NCI-H187 treated with DMSO at 0.1 percent for 48 hours (cell line): ENCODE data around the gene DOK4.
A peak's percentile ranks its signal among the peaks of the same experiment; 100 is the strongest.

Experiments used
- DNase-seq: peaks from one replicate; lab custom pipeline; 2025; lab: John Stamatoyannopoulos, UW

The DOK4 gene

DNA sequence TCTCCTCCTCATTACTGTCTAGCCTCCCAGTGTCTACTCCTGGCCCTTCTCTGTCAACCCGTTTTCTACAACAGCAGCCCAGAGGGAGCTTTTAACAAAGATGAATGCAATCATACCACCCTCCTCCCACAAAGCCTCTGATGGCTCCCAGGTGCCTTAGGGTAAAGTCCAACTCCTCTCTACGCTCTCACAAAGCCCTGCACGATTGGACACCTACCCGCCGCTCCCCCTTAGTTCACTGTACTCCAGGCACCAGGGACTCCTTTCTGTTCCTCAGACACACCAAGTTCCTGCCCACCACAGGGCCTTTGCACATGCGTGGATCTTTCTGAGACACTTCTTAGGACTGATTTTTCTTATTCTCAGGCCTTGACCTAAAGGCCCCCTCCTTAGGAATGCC lies 32.6 kb upstream of the DOK4 start:
- DNase-seq = no peak

DNA sequence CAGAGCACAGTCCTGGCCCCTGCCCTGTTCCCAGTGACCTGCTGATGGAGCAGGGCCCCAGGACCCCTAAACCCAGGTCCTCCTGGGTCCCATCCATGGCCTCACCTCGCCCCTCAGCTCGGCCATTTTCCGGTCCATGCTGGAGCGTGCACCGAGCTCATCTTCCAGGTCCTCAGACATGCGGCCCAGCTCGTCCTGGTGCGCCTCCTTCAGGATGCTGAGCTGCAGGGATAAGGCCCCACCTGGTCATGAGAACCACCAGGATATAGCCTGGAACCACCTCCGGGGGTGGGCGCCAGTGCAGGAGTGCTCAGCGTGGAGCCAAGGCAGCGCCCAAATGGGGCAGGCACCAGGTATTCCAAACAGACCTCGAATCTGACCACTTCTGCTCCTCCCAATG lies 32.2 kb upstream of the DOK4 start:
- no peak for DNase-seq

DNA sequence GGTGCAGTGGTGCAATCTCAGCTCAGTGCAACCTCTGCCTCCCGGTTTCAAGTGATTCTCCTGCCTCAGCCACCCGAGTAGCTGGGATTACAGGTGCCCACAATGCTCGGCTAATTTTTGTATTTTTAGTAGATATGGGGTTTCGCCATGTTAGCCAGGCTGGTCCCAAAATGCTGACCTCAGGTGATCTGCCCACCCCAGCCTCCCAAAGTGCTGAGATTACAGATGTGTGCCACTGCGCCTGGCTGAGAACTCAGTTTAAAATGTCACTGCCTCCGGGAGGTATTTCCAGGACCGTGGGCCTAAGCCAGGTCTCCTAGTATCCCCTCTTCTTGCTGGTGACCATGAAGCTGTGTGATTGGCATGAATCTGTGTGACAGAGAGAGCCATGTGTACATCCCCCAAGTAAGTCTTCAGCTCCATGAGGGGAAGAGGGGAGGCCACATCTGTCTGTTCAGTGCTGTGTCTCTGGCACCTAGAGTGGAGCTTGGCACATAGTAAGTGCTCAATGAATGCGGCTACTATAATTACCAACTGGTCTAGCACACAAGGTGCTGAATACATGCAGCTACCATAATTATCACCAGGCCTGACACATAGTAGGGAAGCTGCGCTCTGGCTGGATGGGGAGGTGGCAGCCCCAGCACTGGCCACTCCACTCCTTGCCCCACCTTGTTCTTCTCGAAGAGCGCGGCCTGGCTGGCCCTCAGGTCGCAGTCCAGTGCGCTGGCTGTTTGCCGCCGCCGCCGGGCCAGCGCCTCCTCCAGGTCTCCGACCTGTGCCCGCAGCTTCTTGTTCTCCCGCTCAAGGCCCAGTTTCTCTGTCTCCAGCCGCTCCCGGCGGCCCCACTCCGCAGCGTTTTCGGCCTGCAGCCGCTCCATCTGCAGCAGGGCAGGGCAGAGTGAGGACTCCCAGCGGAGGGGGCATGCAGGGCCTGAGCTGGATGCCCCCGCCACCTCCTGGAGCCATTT lies 31.4 kb upstream of the DOK4 start:
- no peak for DNase-seq

DNA sequence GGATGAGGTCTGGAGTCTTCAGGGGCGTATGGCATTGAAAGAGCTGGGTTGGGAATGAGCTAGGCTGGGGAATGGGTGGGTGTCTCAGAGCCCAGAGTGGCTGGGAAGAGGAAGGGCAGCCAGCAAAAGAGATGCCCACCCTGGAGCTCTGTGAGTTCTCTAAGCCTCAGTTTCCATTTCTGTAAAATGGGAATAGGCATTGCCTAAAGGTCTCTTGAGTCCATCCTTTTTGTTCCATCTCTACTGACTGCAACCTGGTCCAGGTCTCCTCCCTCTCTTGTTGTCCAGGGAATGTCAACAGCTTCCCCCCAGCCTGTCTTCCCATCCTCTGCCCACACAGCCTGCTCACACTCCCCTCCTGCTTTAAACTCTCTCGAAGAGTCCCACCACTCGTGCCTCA lies 30.5 kb upstream of the DOK4 start:
- no peak for DNase-seq

DNA sequence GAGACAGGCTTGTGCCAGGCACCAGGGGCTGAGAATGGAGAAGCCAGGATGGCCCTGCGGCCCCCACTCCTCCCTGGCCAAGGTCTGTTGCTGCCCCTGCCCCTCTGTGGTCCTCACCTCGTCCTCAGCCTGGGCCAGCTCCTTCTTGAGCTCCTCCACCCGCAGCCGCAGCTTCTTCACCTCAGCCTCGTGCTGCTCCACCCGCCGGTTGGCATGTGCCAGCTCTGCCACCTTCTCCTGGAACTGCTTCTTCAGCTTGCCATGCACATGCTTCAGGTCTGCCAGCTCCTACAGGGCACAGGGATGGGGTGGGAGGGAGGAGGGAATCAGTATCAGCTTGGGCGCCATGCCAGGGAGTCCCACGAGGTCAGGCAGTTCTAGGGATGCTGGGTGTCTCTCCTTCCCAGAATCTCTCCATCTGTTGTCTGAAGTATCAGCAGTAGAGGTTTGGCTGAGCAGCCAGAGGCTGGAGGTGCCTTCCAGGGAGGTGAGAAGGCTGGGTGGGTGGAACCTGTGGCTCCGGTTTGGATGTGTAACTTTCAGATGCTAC lies 30.0 kb upstream of the DOK4 start:
- DNase-seq = no peak

DNA sequence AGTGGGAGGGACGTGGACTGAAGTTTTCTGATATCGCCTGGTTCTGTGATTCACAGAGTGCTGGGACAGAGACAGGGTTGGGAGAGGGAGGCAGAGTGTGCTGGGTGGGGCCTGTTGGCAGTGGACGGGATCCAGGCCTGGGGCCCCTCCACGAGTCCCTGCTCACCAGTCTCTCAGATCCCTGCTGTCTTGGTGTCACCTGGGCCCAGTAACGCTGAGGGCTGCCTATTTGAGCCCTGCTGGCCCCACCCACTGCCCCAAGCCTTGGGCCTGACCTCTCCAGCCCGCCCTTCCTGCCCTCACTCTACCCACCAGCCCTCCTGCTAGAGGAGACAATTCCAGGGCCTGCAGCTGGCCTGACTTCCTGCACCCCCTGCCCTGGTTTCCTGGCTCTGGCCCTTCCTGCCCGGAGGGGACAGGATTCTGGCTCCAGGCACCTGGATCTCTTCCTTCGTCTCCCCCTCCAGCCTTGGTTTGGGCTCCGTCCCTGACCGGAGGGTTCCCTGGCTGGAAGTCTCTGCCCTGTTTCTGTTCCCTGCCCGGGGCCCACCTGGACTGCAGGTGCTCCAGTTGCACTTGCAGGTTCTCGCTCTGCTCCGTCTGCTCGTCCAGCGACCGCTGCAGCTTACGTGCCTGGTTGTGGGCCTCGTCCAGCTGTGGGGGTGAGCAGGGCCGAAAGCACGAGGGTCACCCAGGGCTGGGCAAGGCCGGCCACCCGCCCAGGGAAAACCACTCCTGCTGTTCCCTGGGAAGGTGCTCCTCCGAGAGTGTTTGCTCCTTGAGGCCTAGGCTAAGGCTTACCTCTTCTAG lies 28.7 kb upstream of the DOK4 start:
- no peak for DNase-seq

DNA sequence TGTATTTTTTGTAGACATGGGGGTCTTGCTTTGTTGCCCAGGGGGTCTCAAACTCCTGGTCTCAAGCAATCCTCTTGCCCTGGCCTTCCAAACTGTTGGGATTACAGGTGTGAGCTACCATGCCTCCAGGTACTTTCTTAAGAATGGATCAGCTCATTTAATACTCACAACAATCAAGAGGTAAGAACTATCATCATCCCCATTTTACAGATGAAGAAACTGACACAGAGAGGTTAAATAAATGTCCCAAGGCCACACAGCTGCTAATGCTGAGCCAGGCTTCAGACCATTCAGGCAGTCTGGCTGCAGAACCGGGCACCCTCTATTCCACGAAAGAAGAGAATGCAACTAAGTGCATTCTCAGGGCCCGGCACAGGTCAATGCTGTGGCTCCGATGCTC lies 28.1 kb upstream of the DOK4 start:
- no peak for DNase-seq

DNA sequence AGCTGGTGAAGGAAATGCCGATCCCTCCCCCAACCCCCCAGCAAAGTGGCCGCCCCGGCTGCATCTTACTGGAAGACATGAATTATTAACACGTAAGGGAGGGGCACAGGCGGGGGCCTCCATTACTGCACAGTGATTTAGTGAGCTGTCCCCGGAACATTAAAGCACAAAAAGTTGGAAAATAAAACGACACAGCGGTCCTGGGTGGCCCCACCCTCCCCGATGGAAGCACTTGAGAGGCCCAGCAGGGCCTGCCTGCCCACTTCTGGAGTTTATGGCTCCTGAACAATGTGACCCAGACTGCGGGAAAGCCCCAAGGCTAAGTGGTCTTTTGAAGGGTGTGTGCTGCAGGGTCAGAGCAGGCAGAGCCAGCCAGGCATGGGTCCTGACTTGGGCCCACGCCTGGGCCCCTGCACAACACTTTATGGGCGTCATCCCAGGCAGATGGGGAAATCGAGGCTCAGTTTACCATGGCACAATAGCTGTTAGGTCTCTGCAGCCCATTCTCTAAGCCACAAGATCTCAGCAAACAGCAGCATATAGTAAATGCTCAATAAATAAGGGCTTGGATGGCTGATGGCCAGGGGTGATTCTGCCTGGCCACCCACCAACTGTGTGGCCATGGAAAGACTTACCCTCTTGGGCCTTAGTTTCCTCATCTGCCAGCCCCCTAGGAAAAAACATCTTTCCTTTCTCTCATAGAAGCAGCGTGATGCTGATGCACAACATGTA lies 27.2 kb upstream of the DOK4 start:
- no peak for DNase-seq

DNA sequence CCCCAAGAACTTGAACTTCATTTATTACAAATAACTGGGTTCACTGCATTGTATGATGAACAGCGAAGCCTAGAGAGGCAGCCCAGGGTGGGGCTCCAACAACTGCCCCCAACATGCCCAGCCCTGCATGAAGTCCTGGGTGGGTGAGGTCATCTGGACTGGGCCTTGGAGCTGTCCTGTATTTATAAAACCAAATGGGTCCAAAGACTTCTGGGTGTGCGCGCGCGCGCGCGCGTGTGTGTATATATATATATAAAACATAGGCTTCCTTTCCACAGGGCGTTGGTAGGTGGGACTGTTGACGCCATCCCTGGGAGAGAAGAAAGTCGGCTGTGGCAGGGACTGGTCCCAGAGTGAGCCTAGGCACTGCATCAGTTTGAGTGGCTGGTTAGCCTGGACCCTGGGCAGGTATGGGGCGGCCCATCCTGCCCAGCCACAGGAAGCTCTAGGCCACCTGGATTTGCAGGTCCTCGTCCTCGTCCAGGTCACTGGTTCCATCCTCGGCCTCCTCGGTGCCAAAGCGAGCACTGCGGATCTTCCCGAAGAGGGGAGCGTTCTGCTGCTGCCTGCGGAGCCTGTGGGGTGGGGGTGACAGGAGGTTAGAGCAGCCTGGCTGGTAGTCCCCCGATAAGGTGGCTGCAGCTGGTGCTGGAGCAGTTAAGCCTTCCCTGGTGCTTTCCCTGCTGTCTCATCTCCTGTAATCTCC lies 26.2 kb upstream of the DOK4 start:
- no peak for DNase-seq

DNA sequence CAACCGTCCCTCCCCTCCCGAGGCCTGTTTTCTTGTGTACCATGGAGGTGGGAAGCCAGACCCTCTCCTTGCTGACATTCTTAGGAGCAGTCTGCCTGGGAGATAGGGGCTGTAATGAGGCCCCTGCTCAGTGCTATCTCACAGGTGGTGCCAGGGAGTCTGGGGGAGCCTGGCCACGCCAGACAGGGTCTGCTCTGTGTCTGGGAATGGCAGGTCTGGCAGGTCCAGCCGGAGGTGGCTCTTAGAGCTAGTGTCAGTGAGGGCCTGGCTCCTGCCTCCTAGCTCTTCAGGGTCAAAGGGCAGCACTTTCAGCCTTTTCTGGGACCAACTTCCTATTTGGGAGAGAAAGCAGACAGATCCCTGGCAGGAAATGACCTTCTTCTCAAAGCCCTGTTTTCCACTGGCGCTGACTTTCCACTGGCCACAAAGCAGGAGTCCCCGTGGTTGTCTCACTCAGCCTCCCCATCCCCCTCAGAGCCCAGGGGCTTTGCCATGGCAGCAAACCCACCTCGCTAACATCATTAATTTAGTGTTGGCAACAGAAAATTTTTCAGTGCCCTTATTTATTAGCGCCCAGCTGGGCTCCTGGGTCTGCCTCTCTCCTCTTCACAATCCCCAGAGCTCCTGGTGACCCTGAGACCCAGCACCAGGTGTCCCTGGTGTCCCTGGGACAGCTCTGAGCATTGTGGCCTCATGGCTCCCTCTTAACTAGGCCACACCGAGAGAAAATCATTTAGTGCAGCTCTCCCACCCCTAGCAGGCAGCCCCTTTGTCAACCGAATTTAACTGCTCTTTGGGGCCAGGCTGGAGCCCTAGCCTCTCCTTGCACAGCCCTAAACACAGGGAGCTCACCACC lies 24.0 kb upstream of the DOK4 start:
- DNase-seq = no peak

DNA sequence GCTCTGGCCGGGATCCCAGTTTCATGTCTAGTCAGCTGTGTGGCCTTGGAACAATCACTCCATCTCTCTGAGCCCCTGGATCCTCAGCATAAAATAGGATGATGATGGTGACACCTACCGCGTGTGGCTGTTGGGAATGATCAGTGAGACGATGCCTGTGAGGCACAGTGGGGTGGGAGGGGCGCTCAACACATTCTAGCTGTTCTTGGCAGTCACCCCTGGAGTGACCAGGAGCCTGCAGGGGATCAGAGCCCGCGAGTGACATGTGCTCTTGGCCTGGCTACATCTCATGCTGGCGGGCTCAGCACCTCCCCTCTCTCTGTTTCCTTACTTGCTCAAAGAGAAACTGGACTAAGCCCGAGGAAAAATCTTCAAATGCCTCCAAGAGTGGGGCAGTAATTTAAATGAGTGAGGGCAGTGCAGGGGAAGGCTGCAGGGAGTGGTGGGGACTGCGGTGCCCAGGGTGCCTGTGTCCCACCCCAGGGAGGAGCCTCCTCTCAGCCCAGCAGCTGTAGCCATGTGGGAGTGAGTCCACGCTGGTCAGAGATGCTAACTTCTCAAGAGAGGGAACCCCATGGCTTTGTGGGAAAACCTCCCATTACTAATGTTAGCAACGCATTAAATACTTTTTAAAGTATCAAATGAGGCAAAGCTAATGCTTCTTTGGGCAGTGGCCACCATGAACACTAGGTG lies 23.1 kb upstream of the DOK4 start:
- no peak for DNase-seq

DNA sequence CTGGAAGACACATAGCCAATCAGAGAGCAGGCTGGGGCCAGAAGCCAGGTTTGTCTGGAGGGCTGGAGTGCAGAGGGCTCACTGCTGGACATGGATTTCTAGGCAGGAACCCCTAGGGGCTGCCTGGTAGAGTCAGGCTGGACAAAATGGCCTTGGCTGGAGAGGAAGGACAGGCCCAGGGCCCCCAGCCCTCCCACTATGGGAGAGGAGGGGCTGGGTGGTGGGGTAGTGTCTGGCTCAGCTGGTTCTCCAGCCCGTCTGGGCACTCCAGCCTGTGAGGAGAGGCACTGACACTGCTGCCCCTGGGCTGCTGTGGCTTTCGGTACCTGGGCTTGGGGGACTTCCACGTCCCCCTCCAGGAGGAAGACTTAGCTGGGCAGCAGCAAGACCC lies 21.7 kb upstream of the DOK4 start:
- no peak for DNase-seq

DNA sequence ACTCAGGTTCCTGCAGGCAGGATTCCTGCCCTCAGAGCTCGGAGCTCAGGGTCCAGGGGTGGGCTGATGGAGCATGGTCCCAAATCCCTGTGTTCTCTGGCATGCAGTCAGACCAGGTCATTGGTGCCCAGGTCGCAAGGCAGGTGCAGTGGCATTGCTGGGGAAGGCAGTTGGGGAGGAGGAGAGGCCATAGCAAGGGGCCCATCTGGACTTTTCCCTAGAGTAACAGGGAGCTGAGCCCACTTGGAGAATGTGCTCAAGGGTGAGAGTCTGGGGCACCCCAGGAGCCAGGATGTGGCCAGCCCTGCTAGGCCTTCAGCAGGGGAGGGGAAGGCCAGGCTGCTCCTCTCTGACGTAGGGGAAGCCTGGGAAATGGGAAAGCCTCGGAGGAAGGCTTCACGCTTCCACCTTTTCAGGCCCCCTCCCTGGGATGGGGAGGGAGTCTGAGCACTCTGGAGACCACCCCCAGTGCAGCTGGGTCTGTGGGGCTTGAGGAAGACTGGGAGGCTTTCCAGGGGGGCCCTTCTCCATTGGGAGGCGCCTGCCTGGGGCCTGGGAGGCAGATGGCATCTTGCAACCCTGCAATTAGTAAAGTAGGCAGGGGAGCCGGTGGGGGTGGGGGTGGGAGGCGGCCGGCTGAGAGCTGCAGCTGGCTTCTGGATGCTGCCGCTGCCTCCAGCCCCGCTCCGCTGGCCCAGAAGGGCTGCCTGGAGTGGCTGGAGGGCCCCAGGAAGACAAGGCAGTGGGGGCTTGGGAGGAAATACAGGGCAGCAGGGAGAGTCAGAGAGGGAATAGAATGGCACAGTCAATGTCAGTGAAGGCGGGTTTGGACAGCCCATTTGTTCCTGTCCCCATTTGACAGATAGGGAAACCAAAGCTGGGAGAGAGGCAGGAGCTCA lies 21.1 kb upstream of the DOK4 start:
- no peak for DNase-seq

DNA sequence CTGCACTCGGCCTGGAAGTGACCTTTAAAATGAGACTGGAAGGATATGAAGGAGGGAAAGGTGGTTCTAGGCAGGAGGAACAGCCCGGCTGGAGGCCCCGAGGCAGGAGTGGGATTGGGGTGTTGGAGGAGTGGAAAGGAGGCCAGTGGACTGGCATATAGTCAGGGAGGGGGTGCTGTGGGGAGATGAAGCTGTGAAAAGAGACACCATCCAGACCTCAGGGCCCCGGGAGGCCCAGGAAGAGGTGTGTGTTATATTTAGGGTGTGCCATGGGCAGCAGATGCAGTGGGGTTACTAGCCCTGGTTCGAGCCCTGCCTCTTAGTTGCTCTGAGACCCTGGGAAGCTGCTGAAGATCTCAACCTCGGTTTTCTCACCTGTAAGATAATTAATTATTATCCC lies 18.9 kb upstream of the DOK4 start:
- no peak for DNase-seq

DNA sequence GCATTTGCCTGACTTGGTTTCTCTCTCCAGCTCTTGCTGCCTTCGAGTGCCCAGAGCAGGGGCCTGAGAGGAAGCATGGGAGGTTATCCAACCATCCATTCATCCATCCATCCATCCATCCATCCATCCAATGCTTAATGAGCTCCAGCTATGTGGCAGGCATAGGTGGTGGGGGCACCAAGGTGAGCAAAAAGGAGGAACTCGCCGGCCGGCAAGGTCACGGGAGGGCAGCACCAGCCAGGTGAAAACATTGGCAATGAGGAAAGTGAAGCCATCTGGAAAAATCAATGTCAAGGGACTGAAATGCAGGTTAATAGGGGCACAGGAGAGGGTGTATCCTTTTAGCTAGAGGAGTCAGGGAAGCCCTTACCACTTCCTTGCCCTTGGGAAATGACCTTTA lies 18.2 kb upstream of the DOK4 start:
- no peak for DNase-seq

DNA sequence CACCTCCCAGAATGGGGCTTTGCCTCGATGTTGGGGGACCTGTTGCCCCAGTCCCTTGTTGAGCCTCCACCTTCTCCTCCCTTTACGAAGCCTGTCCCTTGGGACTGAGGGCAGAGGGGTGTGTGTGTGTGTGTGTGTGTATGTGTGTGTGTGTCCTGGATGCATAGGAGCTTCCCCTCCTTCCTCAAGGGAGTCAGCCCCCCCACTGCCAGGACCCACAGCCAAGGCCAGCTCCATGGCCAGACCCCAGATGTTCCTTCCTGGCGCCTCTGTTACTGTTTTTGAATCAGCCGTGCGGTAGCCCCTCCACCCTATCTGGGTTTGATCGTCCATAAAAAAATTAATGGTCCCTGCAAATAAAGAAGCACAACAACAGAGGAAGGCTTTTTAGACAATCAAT lies 17.7 kb upstream of the DOK4 start:
- DNase-seq = no peak

DNA sequence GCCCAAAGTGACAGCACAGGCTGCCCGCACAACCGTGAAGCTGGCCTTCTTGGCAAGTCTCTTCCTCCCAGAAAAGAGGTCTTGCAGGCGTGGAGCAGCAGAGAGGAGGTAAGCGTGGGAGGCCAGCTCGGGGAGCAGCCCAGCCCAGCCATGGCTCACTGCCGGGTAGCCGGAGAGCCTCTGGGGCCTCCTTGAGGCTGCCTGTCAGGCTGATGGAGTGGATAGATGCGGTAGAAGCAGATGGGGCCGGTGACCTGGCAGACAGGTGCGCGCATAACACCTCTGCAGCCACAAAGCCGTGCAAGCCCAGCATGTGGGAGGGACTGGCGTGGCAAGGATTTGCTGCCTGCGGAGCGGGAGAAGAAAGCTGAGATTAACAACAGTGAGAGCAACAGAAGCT lies 17.1 kb upstream of the DOK4 start:
- peak; percentile 68 for DNase-seq

DNA sequence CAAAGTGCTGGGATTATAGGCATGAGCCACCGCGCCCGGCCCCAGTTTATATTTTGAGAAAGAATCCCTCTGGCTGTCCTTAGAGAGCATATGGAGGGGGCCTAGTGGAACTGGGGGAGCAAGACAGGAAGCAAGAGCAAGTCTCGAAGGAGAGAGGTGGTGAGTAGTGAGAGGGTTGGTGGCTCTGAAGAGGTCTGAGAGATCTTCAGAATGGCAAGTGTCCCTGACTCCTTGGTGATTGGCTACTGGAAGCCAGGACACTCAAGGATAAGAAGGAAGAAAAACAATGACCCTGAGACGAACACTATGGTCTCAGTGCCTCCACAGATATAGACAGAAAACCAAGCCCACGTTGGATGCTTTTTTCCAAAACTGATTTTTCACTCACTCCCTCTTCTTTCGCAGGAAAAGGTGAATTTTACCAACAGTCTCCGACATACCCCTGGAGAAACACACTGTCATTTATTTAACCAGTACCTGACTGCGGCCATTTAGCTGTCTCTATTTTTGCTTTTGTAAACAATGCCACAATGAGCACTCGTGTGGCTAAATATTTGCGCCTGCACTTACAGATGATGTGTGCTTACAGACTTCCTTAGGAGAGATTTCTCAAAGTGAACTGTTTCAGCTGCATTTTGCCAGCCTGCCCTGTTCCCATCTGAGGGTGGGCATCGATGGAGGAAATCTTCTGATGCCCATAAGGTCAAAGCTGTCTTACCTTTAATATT lies 15.9 kb upstream of the DOK4 start:
- DNase-seq = no peak
